GM11168 (cell line): ENCODE data around the gene STX10.

Experiments used
- in situ Hi-C: fragments of 300-500 bp; cut with MboI; formaldehyde crosslinking; loops from one replicate; pipeline ENCODE4 v1.12.0; 2022; ENCODE audit warnings: low sequenced_read_pairs; ENCODE audit not compliant: unreplicated experiment

STX10 gene

GRCh38 chr19:13122275-13122878 is 27.8 kb downstream of the STX10 start:
- in situ Hi-C loops: no loop called here

- in situ Hi-C loops: no loop called here
Observed at GRCh38 chr19:13121551-13122274, 28.5 kb downstream of the STX10 start.

- in situ Hi-C loops: no loop called here
Observed at GRCh38 chr19:13120817-13121216, 29.4 kb downstream of the STX10 start.

GRCh38 chr19:13120031-13120430 is 30.1 kb downstream of the STX10 start:
- in situ Hi-C loops: no loop called here

GRCh38 chr19:13119627-13120026 is 30.5 kb downstream of the STX10 start:
- in situ Hi-C loops: no loop called here

GRCh38 chr19:13118424-13119193 is 31.6 kb downstream of the STX10 start:
- in situ Hi-C loops: no loop called here

- in situ Hi-C loops: no loop called here
Observed at GRCh38 chr19:13117772-13118423, 32.3 kb downstream of the STX10 start, which contains the start of gene NACC1. Gene NACC1 (plus strand): TSS chr19:13118264. CDS start chr19:13135208, 16,944 bp downstream.

- in situ Hi-C loops: no loop called here
Observed at GRCh38 chr19:13117176-13117771, 32.9 kb downstream of the STX10 start.

- in situ Hi-C loops: no loop called here
Observed at GRCh38 chr19:13116282-13117175, 33.6 kb downstream of the STX10 start, which contains the start of gene TRMT1. Gene TRMT1 (minus strand): TSS chr19:13116740. CDS start chr19:13116399, 341 bp downstream.

GRCh38 chr19:13115936-13116281 is 34.3 kb downstream of the STX10 start:
- in situ Hi-C loops: no loop called here

GRCh38 chr19:13112555-13112954 is 37.6 kb downstream of the STX10 start:
- in situ Hi-C loops: no loop called here

- in situ Hi-C loops: no loop called here
Observed at GRCh38 chr19:13110099-13110610, 40.0 kb downstream of the STX10 start.

GRCh38 chr19:13109361-13110098 is 40.6 kb downstream of the STX10 start:
- in situ Hi-C loops: no loop called here

- in situ Hi-C loops: no loop called here
Observed at GRCh38 chr19:13104848-13105711, 45.1 kb downstream of the STX10 start.

GRCh38 chr19:13104360-13104847 is 45.8 kb downstream of the STX10 start:
- in situ Hi-C loops: no loop called here

GRCh38 chr19:13103581-13104359 is 46.4 kb downstream of the STX10 start:
- in situ Hi-C loops: no loop called here
